Smooth muscle cell (in vitro differentiated cells): ENCODE measurements around the gene TMEM132C. TPM values are rescaled to one million over a fixed set of nuclear protein-coding genes. Genes with fewer than 3 reads are reported as not detected.

ENCODE experiments used
- DNase-seq: peaks from one replicate; lab custom pipeline; 2025; ENCODE audit not compliant: unreplicated experiment; lab: John Stamatoyannopoulos, UW
- H2AFZ ChIP-seq: fragments of 200-600 bp; sonication (generic); 2 replicates; pipeline ENCODE4 v1.6.0; 2016; ENCODE audit warnings: antibody characterized with exemption, low read depth, mild to moderate bottlenecking
- H3F3A ChIP-seq: fragments of 200-600 bp; sonication (generic); 2 replicates; pipeline ENCODE4 v1.6.0; 2017; ENCODE audit warnings: antibody characterized with exemption, low read depth
- H3K27ac ChIP-seq: fragments of 200-600 bp; sonication (generic); 2 replicates; pipeline ENCODE4 v1.5.1; 2016; ENCODE audit warnings: low read depth, mild to moderate bottlenecking
- H3K27me3 ChIP-seq: fragments of 200-600 bp; sonication (generic); 2 replicates; pipeline ENCODE4 v1.6.1; 2016; ENCODE audit warnings: low read depth, mild to moderate bottlenecking
- H3K36me3 ChIP-seq: fragments of 200-600 bp; sonication (generic); 2 replicates; pipeline ENCODE4 v1.5.1; 2016; ENCODE audit warnings: low read depth
- H3K4me1 ChIP-seq: fragments of 200-600 bp; sonication (generic); 2 replicates; pipeline ENCODE4 v1.5.1; 2016; ENCODE audit warnings: low read depth
- H3K4me2 ChIP-seq: fragments of 200-600 bp; sonication (generic); 2 replicates; pipeline ENCODE4 v1.6.0; 2016; ENCODE audit warnings: mild to moderate bottlenecking
- H3K4me3 ChIP-seq: fragments of 200-600 bp; sonication (generic); 2 replicates; pipeline ENCODE4 v1.5.1; 2016; ENCODE audit warnings: mild to moderate bottlenecking
- H3K79me2 ChIP-seq: fragments of 200-600 bp; sonication (generic); 2 replicates; pipeline ENCODE4 v1.6.0; 2016; ENCODE audit warnings: low read depth, mild to moderate bottlenecking
- H3K9ac ChIP-seq: fragments of 200-600 bp; sonication (generic); 2 replicates; pipeline ENCODE4 v1.6.0; 2016; ENCODE audit warnings: low read depth
- H3K9me3 ChIP-seq: fragments of 200-600 bp; sonication (generic); replicated peaks from 2 replicates; pipeline ENCODE4 v1.5.1; 2016; ENCODE audit warnings: low read depth
- H4K20me1 ChIP-seq: fragments of 200-600 bp; sonication (generic); 2 replicates; pipeline ENCODE4 v1.6.0; 2016; ENCODE audit warnings: low read depth
- WGBS: methylation state at CpG from one replicate; pipeline ENCODE4 v1.1.7; 2016; ENCODE audit warnings: low lambda C conversion rate; 5-methylcytosine and 5-hydroxymethylcytosine counted together
- polyA plus RNA-seq: library from polyadenylated mRNA; unstranded; fragments of >200 nt; fragmentation: Nextera tagmentation; extraction: Ambion mirVana; gene quantifications from 2 replicates; pipeline ENCODE4 v1.2.1, GENCODE V29; 2016
- total RNA-seq: library from RNA; depleted of rRNA; stranded (reverse); fragments of >200 nt; gene quantifications from 2 replicates; pipeline ENCODE4 v1.2.3, GENCODE V29; 2014
- TF ChIP-seq, protein P1 (sequence below): fragments of 200-600 bp; sonication (generic); IDR thresholded peaks from 2 replicates; pipeline ENCODE4 v1.5.1; 2017; ENCODE audit warnings: borderline replicate concordance, mild to moderate bottlenecking, antibody characterized with exemption; ENCODE audit not compliant: insufficient read depth, poor library complexity, severe bottlenecking

The TMEM132C gene
- total and polyA plus RNA-seq, 2 experiments from 2014 or later = 0.49 to 0.77 TPM

DNA sequence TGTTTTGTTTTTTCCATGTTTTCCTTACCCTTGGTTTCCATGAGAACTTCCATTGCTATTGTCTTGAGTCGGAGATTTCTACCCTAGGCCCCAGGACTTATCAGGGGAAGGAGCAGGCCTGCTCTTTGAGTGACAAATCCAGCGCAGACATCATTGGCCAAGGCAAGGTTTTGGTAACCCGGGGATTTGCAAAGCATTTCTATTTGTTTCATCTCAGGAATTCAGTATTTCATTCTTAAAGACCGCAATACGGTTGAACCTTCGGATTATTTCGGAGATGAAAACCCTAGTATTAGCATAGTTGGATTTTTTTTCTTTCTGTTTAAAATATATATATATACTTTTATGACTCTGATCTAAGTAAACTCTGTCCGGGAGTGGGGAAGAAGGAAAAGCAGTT is 62.0 kb downstream of the TMEM132C start:
- H3K27me3 ChIP-seq = no peaks in the 10 kb centered on the region
- H3K9me3 ChIP-seq = no peaks in the 10 kb centered on the region
- TF ChIP-seq, protein P1, sequence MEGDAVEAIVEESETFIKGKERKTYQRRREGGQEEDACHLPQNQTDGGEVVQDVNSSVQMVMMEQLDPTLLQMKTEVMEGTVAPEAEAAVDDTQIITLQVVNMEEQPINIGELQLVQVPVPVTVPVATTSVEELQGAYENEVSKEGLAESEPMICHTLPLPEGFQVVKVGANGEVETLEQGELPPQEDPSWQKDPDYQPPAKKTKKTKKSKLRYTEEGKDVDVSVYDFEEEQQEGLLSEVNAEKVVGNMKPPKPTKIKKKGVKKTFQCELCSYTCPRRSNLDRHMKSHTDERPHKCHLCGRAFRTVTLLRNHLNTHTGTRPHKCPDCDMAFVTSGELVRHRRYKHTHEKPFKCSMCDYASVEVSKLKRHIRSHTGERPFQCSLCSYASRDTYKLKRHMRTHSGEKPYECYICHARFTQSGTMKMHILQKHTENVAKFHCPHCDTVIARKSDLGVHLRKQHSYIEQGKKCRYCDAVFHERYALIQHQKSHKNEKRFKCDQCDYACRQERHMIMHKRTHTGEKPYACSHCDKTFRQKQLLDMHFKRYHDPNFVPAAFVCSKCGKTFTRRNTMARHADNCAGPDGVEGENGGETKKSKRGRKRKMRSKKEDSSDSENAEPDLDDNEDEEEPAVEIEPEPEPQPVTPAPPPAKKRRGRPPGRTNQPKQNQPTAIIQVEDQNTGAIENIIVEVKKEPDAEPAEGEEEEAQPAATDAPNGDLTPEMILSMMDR = no peak

DNA sequence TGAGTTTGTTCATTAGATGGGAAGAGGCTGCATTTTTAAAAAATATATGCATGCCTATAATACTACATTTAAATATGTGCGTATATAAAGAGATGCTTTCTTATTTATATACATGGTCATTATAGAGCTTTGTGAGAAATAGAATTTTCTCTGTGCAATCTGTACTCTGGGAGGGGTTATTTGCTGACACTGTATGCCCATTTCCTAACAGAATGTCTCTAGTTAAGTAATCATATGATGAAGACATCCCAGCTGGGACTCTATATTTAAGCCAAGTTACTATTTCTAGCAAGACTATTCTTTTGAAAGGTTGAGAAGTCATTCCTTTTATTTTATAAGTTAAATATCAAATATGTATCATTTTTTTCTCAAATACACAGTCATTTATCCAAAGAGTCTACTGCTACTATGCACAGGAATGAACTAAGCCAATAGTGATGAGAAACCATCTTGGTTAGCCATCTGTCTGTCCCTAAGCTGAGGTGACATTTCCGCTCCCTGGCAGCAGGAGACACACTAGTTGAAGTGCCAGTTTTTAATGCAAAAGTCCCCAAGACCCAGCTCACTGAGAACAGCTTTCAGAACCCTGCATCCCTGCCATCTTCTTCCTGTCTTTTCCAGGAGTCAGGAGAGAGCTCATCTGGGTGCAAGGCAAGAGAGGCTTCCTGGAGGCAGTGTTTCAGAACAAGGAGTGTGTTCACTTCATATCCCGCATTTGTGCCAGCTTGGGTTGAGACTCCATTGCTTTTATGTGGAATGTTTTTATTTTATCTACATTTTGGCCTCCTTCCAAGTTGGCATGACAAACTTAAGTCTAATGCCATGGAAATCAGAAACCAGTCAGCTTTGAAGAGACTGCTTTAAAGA is 69.5 kb downstream of the TMEM132C start:
- Histone ChIP-seq H3K36me3 (no peaks in the 10 kb centered on the region), H3K9ac (no peak overlapping the region), H2AFZ (no peak overlapping the region), H3K9me3 (no peaks in the 10 kb centered on the region), H3K79me2 (no peaks in the 10 kb centered on the region), H3K27me3 (no peaks in the 10 kb centered on the region), H3K4me3 (no peak overlapping the region), H3F3A (peaks cover 17% of the 10 kb centered on the region), H3K27ac (no peak overlapping the region), H3K4me1 (peaks cover 42% of the 10 kb centered on the region), H3K4me2 (peak overlapping the region; percentile 74), H4K20me1 (no peaks in the 10 kb centered on the region)
- TF ChIP-seq, protein P1 = no peak
- WGBS = 85% methylated on average over 3 of the region's 3 CpGs
- no peak for DNase-seq

More for the DNA sequence above, 62.0 kb downstream of the TMEM132C start:
- Histone ChIP-seq H3F3A (no peaks in the 10 kb centered on the region), H3K79me2 (no peaks in the 10 kb centered on the region), H3K36me3 (no peaks in the 10 kb centered on the region), H3K9ac (no peak overlapping the region), H4K20me1 (no peaks in the 10 kb centered on the region), H3K27ac (no peak overlapping the region), H3K4me3 (no peak overlapping the region), H3K4me1 (peaks cover 11% of the 10 kb centered on the region), H3K4me2 (peak overlapping the region; percentile 21), H2AFZ (no peak overlapping the region)
- no peak for DNase-seq
- 68% methylated on average over 8 of the region's 8 CpGs for WGBS

DNA sequence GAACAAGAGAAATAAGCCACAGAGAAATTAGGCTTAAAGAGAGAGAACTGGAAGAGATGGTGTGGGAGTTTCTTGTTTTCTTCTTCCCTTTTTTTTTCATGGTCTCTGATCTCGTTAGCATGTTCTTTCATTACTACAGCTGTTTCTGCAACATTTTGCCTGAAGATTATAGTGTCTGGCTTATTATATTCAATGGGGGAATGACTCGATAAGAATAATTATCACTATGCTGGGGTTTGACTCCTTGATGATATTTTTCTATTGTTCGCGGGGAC is 70.0 kb downstream of the TMEM132C start:
- H3K9ac ChIP-seq = no peak overlapping the region
- H3F3A ChIP-seq = peaks cover 17% of the 10 kb centered on the region
- H3K27me3 ChIP-seq = no peaks in the 10 kb centered on the region
- H2AFZ ChIP-seq = no peak overlapping the region
- TF ChIP-seq, protein P1 = no peak
- DNase-seq = no peak
- no peaks in the 10 kb centered on the region for H3K79me2 ChIP-seq
- peak overlapping the region; percentile 6 for H3K4me3 ChIP-seq
- peak overlapping the region; percentile 74 for H3K4me2 ChIP-seq
- no peaks in the 10 kb centered on the region for H3K36me3 ChIP-seq
- H3K9me3 ChIP-seq = no peaks in the 10 kb centered on the region
- H4K20me1 ChIP-seq = no peaks in the 10 kb centered on the region
- peaks cover 42% of the 10 kb centered on the region for H3K4me1 ChIP-seq
- 58% methylated on average over 4 of the region's 4 CpGs for WGBS
- H3K27ac ChIP-seq = no peak overlapping the region
